ENCODE data around the gene NRG2.

The NRG2 gene

DNA sequence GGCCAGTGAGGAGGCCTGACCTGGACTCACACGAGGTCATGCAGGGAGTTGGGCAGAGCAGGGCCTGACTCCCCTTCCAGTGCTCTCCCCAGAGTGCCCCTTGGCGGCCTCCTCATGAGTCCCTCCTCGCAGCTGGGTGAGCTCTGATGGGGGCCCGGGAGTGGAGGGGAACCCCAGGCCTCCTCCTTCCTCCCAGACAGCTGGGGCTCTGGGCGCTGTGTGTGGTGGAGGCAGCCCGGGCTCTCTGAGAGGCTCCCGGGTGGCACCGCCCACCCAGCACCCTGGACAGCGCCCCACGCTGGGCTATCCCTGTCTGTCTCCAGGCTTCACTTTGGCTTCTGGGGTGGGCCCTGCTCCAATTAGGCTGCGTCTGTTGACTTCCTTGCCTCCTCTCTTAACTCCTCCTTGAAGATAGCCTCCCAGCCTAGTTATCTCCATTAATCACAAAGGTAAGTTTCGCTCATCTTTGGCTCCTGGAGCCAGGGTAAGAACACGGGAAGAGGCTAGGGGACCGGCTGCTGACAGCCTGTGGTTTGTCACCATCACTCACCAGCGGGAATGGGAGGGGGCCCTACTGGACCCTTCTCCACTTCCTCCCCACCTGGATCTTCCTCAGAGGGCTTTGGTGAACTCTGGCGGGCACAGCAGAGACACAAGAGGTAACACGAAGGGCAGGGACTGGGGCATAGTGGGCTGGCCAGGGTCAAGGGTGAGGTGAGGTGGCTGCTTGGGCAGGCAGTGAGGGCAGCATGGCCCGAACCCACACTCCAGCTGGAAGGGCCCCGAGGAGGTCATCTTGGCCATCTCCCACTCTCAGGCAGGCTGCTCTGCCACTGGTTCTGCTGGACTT lies 234.4 kb downstream of the NRG2 start:
- DNase-seq = no peak

DNA sequence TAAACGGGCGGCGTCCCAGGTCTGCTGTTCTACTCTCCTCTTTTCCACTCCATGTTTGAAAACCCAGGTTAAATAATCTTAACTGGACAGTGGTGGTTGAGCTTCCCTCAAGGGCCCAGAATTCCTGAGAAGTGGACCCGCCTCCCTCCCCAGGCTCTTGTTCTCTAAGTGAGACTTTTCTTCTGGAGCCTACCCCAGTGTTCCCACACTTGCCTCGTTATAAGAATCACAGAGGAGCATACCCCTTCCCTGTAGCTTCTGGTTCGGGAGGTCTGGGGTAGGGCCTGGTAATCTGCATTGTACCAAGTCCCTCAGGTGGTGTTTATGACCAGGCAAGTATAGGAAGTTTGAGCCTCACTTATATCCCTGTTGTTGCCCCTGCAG lies 235.5 kb downstream of the NRG2 start:
- DNase-seq = no peak

DNA sequence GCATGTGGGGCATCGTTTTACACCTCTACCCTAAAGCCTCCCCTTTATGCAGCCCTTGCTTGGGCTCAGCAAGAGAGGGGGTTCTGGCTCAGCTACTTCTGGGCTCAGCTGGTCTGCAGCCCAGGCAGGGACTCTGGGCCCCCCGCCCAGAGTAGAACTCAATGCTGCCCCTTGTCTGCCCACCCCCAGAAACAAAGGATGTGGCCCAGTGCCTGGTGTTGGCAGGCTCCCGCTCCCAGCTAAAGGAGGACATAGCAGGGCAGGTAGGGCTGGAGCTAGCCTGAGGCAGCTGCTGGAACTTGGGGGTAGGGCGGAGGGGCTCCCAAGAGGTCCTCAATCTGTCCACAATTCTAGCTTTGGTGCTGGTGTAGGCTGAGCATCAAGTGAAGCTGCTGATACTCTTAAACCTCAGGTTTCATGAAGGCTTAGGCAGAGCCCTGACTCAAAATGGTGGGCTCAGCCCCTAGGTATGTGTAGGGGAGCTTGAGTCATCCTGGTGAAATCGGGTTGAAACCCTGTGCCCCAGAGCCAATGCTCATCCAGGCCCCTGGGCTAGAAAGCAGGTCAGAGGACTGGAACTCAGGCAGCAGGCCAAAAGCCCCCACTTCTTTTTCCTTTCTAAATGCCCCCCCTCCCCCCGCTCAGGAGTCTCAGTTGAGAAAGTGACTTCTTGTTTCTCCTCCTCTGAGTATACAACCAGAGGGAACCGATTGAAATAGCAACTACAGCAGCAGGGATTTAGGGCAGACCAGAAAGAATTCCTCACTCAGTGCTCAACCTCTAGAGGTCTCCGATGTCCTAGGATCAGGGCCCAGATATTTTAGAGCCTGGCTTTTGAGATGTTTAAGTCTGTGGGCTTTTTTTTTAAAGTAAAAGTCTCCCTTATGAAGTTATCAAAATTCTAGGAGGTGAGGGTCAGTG lies 236.1 kb downstream of the NRG2 start:
- no peak for DNase-seq

- DNase-seq = no peak
Observed at GRCh38 chr5:139806111-139806510, 237.0 kb downstream of the NRG2 start.

DNA sequence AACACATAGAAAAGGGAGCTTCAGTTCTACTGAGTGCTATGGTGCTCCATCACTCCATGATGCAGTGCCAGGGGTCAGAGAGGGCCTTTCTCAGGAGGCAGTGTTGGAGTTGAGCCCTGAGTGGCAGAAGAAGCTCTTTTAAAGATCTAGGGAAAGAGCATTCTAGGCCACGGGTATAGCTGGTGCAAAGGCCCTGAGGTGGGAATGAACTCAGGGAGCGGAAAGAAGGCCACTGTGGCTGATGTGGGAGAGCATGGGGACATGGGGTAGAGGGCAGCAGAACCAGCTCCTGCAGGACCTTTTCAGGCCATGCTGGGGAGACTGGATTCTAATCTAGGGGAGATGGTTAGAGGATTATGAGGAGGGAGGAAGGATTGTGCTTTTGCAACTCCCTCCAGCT lies 237.6 kb downstream of the NRG2 start:
- no peak for DNase-seq

DNA sequence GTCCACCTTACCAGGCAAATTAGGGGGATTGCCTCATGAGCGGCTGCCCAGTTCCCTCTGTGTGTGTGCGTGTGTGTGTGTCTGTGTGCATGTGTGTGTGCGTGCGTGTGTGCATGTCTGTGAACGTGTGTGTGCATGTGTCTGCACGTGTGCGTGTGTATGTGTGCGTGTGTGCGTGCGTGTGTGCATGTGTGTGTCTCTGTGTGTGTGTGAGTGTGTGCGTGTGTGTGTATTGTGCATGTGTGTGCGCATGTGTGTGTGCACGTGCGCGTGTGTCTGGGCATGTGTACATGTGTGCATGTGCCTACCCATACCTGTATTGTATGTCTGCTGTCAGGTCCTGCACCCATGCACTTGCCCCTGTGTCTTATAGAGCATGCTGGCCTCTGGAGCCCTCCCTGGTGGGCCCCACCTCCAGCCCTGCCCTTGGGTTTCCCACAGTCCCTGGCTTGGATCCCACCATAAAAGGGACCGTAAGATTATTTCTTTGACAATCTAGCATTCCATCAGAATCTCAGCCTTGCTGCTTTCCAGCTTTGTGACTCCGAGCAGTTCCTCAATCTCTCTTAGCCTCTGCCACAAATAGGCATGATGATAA lies 238.2 kb downstream of the NRG2 start:
- no peak for DNase-seq

GRCh38 chr5:139803978-139804377 lies 239.1 kb downstream of the NRG2 start:
- no peak for DNase-seq

DNA sequence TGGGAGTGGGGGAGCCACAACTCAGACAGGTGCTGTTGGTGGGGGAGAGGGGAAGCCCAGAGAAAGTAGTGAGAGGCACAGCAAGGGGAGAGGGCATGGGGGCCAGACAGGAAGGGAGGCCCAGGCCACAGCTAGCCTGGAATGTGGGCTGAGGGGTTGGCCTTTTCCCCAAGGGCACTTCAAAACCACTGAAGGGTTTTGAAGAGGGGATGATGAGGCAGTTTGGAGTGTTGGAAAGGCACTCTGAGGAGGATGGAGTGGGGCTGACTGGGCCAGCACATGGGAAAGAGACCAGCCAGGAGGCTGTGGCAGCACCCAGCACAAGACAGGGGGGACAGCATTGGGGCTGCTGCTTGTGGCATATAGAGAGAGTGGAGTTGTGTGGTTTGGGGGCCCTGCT lies 243.7 kb downstream of the NRG2 start:
- no peak for DNase-seq

- no peak for DNase-seq
Observed at GRCh38 chr5:139798883-139799282, 244.2 kb downstream of the NRG2 start.

DNA sequence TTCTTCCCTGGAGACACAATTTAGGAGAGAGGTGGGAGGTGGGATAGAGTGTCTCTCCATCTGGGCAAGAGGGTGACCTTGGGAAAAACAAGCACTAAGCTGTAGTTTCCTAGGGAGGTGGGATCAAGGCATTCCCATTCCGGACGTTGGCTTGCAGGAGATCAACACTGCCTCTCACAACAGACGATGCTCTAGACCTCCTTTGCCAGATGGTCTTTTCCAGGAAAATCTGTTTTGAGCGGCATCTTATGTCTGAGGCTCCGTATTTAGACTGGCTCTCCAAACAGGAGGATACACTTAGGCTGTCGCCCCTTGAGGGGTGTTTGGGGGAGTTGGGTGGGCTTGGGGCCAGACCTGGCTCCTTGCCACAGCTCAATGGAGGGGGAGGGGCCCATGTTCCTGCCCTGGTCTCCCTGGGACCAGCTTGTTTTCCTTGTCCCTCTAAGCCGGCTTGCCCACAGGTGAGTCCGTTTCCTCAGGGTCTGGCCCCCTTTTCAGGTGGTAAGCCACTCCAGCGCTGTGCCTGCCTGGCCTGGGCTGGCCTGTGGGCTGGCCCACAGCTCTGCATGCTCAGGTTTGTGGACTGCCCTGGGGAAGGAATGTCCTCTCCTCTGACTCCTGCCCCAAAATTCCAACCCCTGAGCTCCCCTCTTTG lies 245.1 kb downstream of the NRG2 start:
- DNase-seq = no peak

DNA sequence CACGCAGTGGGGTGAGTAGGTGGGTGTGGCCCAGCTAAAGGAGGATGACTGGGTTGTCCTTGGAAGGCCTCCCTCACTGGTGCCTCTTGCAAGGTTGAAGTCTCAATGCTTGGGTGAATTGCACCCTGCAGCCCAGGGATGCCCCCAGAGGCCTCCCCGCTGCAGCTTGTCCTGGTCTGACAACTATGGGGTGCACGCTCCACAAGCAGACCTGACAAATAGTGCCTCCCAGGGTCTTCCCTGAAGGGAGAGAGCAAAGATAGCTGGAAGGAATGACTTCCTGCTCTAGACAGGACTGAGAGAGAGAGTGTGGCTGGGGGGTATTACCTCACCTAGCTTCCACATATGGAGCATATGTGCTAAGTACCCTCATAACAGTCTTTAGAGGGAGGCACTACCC lies 245.8 kb downstream of the NRG2 start:
- no peak for DNase-seq
